ENCODE data around the gene METTL1.

Gene METTL1

DNA sequence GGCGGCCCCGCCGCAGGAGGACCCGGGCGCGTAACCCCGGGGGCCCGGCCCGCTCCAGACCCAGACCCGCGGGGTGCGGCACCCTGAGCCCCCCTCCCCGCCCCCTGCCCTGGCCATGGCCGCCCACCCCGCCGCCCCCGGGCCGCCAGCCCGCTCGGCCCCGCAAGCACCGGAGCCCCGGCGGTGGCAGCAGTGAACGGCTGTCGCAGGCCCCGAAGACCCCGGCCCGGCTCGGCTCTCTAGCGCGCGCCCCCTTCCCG, 16.8 kb downstream of the METTL1 start:
- Mint-ChIP-seq H3K4me3 (peak overlapping the region; percentile 40 to 77), H3K4me1 (peaks cover 70% of the 10 kb centered on the region), H3K27me3 (no peaks in the 10 kb centered on the region), H3K27ac (no peak overlapping the region), H3K9me3 (no peaks in the 10 kb centered on the region)
- DNase-seq: no peak
- ATAC-seq: no peak

DNA sequence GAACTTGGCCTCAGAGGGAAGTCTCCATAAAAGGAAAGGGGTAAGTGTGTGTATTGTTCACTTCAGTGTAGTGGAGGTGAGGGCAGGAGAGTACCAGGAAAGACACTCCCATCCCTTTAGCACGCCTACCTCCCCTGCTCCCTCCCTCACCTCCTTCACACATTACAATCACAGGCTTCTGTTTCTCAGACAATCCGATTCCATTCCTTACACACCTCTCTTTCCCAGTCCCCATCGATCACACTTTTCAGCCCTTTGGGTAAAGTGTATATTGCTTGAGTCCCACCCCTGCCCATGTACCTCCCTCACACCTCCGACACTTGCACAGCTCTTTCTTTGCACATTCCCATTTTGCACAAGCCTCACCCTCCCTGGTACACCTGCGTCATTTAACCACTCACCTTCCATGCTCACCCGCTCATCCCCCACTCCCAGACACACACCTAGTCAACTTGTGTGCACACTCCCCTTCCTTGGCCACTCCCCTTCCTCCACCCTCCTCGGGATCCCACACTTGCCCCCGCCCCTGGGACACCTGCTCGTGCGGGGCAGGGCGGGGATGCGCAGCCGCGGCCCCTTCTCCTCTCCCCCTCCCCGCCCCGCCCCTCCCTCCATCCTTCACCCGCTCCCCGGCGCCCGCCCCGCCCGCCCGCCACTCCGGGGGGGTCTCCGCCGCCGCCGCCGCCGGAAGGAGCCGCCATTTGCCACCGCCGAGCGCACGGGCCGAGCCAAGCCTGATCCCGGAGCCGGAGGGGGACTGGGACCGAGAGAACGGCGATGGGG, 17.3 kb downstream of the METTL1 start, which contains the start of gene MARCHF9:
Gene MARCHF9 (plus strand): TSS at position 693 of the 783 bp plus-strand sequence. CDS start 426 bp downstream, outside the sequence.
- Mint-ChIP-seq H3K9me3 (no peaks in the 10 kb centered on the region), H3K4me1 (peaks cover 70% of the 10 kb centered on the region), H3K4me3 (peak within 1 kb of the TSS; percentile 92 to 93), H3K27me3 (no peaks in the 10 kb centered on the region), H3K27ac (peak within 1 kb of the TSS in 1 of 2 donors; percentile 13)
- ATAC-seq (peak; percentile 50), DNase-seq (peak; percentile 67 to 81)

- ATAC-seq (no peak), DNase-seq (no peak)
- Mint-ChIP-seq H3K27ac (peak overlapping the region in 1 of 2 donors; percentile 13), H3K4me1 (peaks cover 70% of the 10 kb centered on the region), H3K4me3 (peak overlapping the region; percentile 77), H3K27me3 (no peaks in the 10 kb centered on the region), H3K9me3 (no peaks in the 10 kb centered on the region)
These were observed 18.1 kb downstream of the METTL1 start for GRCh38 chr12:57753756-57754337.

DNA sequence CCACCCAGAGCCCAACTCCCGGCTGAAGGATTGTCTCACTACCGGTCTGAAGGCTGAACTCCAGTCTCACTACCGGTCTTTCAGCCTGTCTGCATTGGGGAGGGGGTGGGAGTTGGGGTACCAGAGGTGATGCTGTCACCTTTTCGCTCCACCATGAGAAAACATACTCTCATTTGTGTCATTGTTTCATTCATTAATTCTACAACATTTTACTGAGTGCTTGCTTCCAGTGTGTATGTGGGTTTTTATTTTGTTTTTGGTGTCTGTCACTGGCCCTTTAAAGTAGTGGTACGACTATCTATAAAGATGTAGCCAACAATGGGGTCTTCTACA, 19.3 kb downstream of the METTL1 start:
- no peak for ATAC-seq
- Mint-ChIP-seq H3K4me1 (peaks cover 72% of the 10 kb centered on the region), H3K4me3 (peak overlapping the region; percentile 93 to 97), H3K9me3 (no peaks in the 10 kb centered on the region), H3K27ac (peak overlapping the region; percentile 14 to 54), H3K27me3 (no peaks in the 10 kb centered on the region)
- no peak for DNase-seq

GRCh38 chr12:57751788-57752667, 19.9 kb downstream of the METTL1 start, which contains the start of gene CDK4:
Gene CDK4, minus strand, starts transcription at chr12:57752310. Its CDS starts 593 bp downstream, at chr12:57751717.
- DNase-seq (peak; percentile 99 to 100), ATAC-seq (peak; percentile 82)
- H3K27me3 Mint-ChIP-seq: no peaks in the 10 kb centered on the region
- peak within 1 kb of the TSS; percentile 93 to 97 for H3K4me3 Mint-ChIP-seq
- H3K4me1 Mint-ChIP-seq: peaks cover 76% of the 10 kb centered on the region
- H3K27ac Mint-ChIP-seq: peak within 1 kb of the TSS; percentile 97 to 98
- no peaks in the 10 kb centered on the region for H3K9me3 Mint-ChIP-seq

DNA sequence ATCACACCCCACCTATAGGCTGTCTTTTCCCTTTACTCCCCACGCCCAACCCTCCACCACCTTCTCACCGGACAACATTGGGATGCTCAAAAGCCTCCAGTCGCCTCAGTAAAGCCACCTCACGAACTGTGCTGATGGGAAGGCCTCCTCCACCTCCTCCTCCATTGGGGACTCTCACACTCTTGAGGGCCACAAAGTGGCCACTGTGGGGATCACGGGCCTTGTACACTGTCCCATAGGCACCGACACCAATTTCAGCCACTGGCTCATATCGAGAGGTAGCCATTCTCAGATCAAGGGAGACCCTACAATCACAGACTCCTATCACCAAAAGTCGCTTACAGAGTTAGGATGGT, 20.5 kb downstream of the METTL1 start:
- Mint-ChIP-seq H3K9me3 (no peaks in the 10 kb centered on the region), H3K27me3 (no peaks in the 10 kb centered on the region), H3K27ac (peak overlapping the region; percentile 97 to 98), H3K4me1 (peaks cover 75% of the 10 kb centered on the region), H3K4me3 (peak overlapping the region; percentile 93 to 97)
- ATAC-seq (no peak), DNase-seq (no peak)

- DNase-seq (no peak), ATAC-seq (no peak)
- Mint-ChIP-seq H3K27me3 (no peaks in the 10 kb centered on the region), H3K9me3 (no peaks in the 10 kb centered on the region), H3K4me1 (peaks cover 77% of the 10 kb centered on the region), H3K27ac (peak overlapping the region; percentile 97 to 98), H3K4me3 (peak overlapping the region; percentile 93 to 97)
These were observed 21.1 kb downstream of the METTL1 start for GRCh38 chr12:57750561-57751431.

DNA sequence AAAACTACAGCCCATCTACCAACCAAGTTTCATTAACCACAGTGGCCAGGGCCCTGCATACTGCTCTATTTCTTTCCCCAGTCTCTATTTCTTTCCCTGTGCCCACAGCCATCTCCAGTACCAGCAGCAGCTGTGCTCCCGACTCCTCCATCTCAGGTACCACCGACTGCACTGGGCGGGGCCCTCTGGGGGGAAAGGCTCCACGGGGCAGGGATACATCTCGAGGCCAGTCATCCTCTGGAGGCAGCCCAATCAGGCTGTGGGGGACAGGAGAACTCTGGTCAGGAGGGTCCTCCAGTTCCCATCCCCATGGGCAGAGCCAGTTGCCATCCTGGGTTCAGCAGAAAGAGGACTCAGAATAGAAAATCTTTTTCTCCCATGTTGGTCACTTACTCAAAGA, 22.8 kb downstream of the METTL1 start:
- ATAC-seq (no peak), DNase-seq (no peak)
- Mint-ChIP-seq H3K27me3 (no peaks in the 10 kb centered on the region), H3K4me1 (peaks cover 85% of the 10 kb centered on the region), H3K9me3 (no peaks in the 10 kb centered on the region), H3K27ac (peak overlapping the region in 1 of 2 donors; percentile 31), H3K4me3 (no peak overlapping the region)

DNA sequence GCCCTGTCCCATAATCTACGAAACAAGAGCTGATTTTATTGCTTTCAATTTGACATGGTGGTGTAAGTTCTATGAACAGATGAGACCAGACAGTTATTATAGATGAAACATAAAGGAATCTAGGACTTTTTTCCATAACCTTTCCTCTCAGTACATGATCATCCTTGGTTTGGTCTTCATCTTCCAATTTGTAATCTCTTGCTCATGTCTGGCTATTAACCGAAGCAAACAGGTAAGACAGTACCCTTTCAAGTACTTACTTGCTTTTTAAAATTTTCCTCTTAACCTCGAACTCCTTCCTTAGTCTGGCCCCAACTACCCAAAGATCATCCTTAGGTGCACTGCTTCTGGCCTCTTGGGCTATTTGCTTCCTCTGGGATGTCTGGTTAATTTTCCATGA, 25.9 kb downstream of the METTL1 start:
- Mint-ChIP-seq H3K9me3 (no peaks in the 10 kb centered on the region), H3K27me3 (no peaks in the 10 kb centered on the region), H3K27ac (peak overlapping the region; percentile 52 to 99), H3K4me3 (peak overlapping the region; percentile 92 to 99), H3K4me1 (peaks cover 77% of the 10 kb centered on the region)
- ATAC-seq (no peak), DNase-seq (no peak)

- DNase-seq (no peak), ATAC-seq (no peak)
- Mint-ChIP-seq H3K4me1 (peaks cover 77% of the 10 kb centered on the region), H3K27me3 (no peaks in the 10 kb centered on the region), H3K4me3 (peak overlapping the region; percentile 92 to 99), H3K27ac (peak overlapping the region; percentile 96 to 99), H3K9me3 (no peaks in the 10 kb centered on the region)
These were observed 26.4 kb downstream of the METTL1 start for GRCh38 chr12:57745485-57745881.

- peaks cover 78% of the 10 kb centered on the region for H3K4me1 Mint-ChIP-seq
- no peaks in the 10 kb centered on the region for H3K27me3 Mint-ChIP-seq
- H3K4me3 Mint-ChIP-seq: peak within 1 kb of the TSS; percentile 92 to 99
- H3K27ac Mint-ChIP-seq: peak within 1 kb of the TSS; percentile 96 to 99
- H3K9me3 Mint-ChIP-seq: no peaks in the 10 kb centered on the region
- DNase-seq (peak; percentile 91 to 94), ATAC-seq (peak; percentile 86)
These were observed 27.0 kb downstream of the METTL1 start, which contains the start of gene TSPAN31 for GRCh38 chr12:57744777-57745484. Gene TSPAN31, plus strand, starts transcription at chr12:57745039. Its CDS starts 116 bp downstream, at chr12:57745155.

GRCh38 chr12:57744194-57744776, 27.6 kb downstream of the METTL1 start:
- Mint-ChIP-seq H3K9me3 (no peaks in the 10 kb centered on the region), H3K27ac (peak overlapping the region; percentile 96 to 99), H3K27me3 (no peaks in the 10 kb centered on the region), H3K4me3 (peak overlapping the region; percentile 92 to 99), H3K4me1 (peaks cover 80% of the 10 kb centered on the region)
- DNase-seq (peak; percentile 72 to 84), ATAC-seq (peak; percentile 72)

- H3K4me3 Mint-ChIP-seq: peak overlapping the region; percentile 92 to 99
- no peaks in the 10 kb centered on the region for H3K27me3 Mint-ChIP-seq
- H3K27ac Mint-ChIP-seq: peak overlapping the region in 1 of 2 donors; percentile 96
- DNase-seq: no peak
- no peak for ATAC-seq
- H3K4me1 Mint-ChIP-seq: peaks cover 80% of the 10 kb centered on the region
- no peaks in the 10 kb centered on the region for H3K9me3 Mint-ChIP-seq
These were observed 28.1 kb downstream of the METTL1 start for GRCh38 chr12:57743769-57744168.
